CD4-positive, alpha-beta T cell treated with Interleukin-2 at 100 ng/mL for 4 hours (primary cell): ENCODE data around the gene FGF18.
A peak's percentile ranks its signal among the peaks of the same experiment; 100 is the strongest.

Source experiments
- DNase-seq: peaks from one replicate; pipeline ENCODE4 v3.0.0-alpha.2; 2020; ENCODE audit warnings: low spot score

Gene FGF18

DNA sequence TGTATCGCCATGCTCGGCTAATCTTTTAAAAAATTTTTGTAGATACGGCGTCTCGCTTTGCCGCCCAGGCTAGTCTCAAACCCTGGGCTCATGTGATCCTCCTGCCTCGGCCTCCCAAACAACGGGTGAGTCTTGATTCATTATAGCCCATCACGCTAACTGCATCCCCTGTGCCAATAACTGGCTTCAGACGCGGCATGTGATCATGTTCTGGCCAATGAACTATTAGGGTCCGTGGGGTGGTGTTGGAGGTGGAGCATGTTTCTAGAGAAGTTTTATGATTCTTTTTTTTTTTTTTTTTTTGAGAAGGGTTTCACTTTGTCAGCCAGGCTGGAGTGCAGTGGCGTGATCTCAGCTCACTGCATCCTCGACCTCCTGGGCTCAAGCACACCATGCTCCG, 51.0 kb downstream of the FGF18 start:
- DNase-seq = no peak

DNA sequence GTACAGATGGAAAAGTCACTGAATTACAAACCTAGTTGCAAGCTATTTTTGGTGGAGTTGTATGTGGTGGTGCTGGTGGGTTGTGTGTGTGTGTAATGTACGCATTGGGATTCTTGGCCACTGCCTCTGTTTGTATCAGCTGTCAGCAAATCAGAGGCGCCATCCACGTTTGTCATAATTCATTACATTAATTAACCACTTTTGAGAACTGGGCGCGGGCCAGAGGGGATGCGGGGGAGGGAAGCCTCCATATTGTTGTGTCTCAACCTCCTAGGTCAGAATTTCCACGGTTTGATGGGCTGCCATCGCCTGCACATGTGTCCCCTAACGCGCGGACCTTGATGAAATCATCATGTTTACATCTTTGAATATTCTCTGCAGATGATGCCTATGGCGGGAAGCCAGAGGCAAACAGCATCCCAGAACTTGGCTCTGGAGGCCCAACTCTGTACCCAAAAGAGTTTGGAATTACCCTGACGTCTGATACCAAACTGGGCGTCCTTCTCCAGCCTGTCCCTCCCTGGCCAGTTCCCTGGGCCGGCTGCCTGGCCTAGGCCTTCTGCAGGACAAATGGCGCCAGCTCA, 54.9 kb downstream of the FGF18 start:
- no peak for DNase-seq

DNA sequence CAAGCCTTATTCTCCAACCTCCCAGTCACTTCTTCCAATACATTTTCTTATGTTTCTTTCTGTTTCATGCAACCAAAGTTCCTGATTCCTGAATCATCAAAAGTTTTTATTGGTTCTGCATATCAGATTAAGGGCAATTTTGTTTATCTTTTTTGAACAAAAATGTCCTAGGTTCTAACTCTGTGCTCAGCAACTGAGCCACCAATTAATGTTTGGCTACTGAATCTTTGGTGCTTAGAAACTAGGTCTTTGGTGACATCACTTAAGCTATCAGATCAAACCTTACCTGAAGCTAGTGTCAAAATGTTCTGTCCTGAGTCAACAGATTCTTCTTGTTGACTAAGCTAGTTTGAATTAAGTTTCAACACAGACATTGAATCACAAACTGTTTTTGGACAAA, 56.1 kb downstream of the FGF18 start:
- no peak for DNase-seq

DNA sequence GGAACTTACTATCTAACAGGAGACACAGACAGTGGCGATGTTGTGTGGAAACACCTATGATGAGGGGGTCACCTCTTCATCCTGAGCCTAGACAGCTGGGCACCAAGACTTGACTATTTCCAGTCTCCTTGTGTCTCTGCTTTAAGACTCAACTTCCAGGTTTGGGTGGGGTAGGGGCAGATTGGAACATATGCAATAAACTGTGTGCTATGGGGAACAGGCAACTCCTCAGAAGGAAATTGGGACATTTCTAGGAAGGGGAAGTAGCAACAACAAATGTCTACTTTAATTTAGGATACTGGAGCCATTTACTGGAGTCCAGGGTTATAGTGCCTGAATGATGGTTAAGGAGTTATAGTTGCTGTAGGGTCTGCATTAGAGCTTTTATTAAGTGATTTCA, 57.3 kb downstream of the FGF18 start:
- DNase-seq = no peak

DNA sequence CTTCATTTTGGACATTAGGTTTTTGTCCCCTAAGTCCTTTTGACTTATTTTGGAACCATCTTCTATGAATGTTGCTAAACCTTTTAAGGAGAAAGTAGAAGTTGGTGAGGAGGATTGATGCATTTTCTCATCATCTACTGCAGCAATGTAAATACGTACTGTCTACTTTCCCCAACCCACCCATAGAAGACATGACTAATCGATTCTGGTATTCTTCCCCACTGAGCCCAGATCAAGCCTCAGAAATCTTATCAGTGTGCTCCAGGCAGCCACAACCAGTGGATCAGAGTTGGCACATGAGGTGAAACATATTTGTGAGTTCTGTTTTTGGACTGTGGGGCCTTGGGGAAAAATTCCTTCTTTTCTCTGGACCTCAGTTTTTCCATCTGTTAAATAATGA, 57.7 kb downstream of the FGF18 start:
- DNase-seq = no peak

DNA sequence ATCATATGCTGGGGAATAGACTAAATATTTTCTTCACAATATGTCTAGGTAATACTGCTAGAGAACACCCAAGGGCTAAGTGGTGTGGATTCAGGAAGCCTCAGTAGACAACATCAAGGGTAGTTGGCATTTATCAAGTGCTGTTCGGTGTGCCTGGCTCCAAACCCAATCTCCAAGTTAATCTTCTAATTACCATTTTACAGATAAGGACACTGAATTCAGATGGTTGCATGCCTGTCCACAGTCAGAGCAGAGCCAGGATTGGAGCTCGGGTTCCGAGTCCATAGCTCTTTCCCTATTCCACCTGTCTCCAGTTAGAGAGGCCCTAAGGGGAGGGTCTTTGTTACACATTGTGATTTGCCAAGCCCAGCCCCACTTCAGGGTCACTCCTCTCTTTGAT, 58.2 kb downstream of the FGF18 start:
- DNase-seq = no peak

DNA sequence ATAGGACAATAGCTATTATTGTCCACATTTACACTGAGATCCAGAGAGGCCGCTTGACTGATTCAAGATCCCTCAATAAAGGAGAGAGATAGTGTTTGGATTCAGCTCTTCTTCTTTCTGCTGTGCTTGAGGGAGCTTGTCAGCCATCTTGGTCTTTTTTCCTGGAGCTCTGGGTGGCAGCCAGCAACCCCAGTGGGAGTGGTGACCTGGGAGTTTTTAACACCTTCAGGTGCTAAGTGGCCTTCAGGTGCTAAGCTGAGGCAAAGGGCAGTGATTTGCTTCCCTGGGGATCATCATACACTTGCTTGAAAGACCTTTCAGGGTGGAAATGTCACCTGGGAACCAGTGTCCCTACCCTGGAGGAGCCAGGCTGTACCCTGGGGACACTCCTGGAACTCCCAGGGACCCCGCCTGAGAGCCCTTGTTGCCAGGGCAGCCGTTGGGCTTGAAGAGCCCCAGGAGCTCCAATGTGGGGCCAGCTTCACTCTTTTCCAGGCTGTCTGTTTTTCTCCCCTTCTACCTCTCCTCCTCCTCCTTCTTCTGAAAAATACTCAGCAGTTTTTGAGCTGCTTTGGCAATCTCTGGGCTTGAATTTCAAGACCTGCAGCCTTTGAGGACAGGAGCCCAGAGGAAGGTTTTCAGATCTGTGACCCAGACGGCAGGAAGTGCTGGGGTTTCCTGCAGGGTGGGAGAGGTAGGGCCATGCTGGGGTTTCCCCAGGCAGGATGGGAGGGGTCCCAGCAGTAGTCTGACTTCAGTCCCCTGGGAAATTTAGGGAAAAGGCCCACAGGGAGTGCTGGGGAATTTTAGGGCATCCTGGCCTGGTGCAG, 59.7 kb downstream of the FGF18 start:
- no peak for DNase-seq

DNA sequence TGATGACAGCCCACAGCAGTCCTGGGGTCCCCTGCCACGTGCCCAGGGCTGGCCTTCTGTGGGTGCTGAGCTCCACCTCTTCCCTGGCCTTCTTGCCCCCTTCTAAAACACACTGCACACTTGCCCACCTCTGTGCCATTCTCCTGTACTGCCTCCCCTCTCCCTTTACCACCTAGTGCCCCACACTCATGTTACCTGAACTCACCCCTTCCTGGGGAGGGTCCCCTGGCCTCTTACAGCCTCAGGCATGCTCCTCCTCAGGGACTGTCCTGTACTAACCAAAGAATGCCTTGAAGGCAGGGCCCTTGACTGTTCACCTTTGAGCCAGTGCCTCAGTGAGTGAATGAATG, 60.3 kb downstream of the FGF18 start:
- no peak for DNase-seq

DNA sequence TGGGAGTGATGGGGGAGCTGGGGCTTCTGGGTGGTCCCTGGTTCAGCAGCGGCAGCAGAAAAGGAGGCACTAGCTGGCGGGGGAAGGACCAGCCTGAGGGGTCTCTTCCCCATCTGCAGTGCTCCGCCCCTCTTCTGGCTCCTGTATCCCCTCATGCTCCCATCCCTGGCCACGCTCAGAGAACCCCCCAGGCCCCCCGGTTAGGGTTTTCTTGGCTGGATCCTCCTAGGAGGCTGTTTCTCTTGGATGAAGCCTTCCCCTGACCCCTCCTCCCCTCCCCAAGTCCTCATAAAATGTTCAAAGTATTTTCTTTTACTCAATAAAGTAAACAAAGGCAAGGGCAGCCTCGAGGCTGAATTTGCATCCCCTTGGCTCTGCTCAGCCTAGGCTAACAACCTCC, 60.8 kb downstream of the FGF18 start:
- DNase-seq = no peak

DNA sequence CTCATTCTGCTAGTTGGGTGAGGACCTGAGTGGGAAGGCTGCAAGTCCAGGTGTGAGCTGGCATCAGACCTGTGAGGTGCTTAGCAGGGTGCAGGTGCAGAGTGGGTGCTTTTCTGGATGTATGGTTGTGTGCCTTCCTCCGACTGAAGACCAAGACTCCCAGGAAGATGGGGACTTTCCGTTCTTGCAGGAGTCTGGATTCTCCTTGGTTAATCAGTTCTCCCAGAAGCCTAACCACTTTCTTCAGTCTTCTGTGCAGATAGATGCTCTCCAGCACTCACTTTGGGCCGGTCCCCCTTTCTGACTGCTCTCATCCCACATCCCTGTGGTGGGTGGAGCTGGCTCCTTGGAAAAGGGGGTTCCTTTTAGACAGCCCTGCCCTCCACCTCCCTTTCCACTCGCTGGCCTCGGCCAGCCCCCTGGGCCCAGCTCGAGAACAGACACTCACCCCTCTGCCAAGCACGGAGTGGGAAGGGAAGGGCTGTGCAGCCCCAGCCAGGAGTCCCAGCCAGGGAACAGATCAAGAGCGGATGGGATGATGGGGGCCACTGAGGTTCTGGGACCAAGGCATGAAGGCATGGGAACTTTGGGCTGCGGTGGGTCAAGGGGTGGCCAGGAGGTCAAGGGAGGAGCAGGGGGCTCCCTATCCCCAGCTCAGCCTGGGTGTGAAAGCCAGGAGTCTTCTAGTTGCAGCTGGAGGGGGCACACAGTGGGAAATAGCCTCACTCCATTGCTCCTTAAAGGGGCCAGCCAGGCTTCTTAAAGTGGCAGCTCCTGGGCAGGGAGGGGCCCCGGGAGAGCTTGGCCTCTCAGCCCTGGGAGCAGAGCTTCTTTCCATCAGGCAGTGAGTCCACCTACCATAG, 62.4 kb downstream of the FGF18 start:
- no peak for DNase-seq

DNA sequence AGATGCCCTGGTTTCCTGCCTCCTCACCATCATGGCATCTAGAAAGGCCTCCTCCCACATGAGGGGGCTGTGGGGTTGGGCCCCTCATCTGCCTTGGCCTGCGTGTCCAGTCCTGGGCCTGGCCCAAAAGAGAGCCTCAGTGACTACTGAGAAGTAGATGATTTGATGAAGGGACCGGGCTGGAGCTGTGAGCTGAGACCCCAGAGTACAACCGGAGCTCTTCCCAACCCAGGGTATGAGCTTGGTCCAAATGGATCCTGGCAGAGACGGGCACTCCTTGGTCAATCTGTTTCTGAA, 62.9 kb downstream of the FGF18 start:
- no peak for DNase-seq

DNA sequence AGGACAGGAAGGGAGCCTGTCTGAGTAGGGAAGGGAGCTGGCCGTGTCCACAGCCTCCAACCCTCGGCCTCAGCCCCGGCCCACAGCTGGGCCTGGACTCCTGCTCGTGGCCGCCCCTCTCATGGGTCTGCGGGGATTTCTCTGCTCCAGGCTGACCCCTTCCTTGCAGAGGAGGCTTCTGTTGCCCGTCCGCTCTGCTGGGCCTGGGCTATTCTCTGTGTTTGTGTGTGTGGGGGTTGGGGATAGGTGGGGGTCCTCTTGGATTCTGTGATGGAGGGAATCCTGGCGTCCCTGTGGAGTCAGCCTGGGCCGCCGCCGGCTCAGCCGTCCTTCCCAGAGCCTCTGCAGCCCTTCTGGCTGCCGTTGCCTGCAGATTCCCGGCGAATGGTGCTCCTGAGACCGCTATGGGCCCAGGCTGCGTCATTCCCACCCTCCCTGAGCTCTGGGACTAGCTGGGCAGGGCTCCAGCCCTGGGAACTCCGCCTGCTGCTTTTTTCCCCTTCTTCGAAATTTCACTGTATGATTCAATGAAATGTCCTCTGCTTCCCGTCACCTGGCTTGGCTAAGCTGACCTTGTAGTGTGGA, 64.2 kb downstream of the FGF18 start:
- no peak for DNase-seq

DNA sequence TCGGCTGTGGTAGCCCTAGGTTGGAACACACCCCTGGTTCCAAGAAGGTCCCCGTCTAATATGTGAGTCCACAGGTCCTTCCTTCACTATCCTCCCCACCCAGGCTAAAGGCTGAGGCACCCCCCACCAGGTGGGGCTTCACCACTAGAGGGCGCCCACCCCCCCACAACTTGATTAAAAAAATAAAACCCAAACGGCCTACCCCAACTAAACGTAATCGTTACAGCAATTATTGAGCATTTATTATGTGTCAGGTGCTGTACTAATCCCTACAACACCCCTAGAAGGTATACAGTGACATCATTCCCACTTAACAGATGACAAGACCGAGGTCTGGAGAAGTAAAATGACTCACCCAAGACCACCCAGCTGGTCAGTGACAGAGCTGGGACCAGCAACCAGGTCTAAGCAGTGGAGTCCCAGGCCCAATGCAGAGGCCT, 65.0 kb downstream of the FGF18 start:
- peak; percentile 37 for DNase-seq

DNA sequence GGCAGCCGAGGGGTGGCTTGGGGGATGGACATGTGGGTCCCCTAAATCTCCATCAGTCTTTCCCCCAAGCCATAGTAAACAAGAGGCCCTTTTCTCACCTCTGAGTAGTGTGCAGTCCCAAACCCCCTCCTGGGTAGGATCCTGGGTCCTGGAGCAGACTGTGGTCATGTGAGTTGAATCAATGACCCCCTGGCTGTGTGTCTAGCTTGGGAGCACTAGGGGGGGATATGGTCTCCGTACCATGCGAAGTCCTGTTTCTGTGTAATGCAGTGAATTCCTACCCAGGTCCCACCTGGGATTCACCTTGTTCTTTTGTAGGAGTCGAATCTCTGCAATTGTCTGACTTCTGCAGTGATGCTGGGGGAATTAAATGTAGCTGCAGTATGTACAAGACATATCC, 66.2 kb downstream of the FGF18 start:
- DNase-seq = no peak

DNA sequence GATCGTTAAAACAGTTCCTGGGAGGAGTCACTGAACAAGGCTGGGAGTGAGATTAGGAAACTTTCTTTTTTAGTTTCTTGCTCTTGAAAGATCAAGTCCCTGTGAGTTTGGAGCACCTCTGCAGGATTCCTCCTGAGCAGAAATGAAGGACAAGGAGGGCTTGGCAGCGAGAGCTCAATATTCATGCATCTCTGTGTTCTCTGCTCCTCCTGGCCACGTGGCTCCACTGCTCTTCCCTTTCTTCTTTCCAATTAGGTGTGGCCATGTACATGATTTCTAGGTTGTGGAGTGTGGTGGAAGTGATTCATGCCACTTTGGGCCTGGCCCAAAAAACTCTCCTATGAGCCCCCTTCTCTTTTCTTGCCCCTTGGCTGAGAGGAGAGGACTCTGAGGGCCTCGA, 67.2 kb downstream of the FGF18 start:
- DNase-seq = no peak

DNA sequence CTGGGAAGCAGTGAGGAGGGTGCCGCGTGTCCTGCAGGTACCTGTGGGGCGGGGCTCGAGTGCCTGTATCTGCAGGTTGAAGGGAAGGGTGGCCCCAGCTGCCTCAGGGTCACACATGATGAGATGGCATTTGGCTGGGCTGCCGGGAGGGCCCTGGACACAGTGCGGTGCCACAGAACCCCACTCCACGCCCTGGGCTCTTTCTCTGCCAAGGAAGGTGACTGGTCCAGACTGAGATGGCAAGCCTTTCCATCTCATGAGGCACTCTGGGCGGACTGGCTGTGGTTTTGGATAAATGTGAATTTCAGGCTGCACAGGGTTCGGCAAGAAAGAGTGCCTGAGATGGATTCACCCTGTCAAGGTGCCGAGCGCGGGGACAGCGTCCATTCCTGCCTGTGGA, 69.4 kb downstream of the FGF18 start:
- no peak for DNase-seq

DNA sequence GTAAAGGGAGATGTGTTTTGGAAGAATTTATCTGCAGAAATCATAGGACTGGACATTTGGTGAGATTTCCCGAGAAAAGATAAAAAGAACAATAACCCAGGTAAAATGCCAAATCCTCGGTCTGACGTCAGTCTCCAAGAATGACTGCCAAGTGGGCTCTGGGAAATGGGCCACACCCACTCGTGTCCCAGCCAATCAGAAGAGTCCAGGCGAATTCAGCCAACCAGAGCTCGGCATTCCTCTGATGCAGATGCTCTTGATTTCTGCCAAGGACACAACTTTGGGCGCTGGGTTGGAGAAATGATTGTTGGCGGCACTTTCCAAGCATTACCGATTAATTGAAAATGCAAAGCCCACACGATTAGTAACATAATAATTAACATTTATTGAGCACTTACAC, 73.3 kb downstream of the FGF18 start:
- no peak for DNase-seq

DNA sequence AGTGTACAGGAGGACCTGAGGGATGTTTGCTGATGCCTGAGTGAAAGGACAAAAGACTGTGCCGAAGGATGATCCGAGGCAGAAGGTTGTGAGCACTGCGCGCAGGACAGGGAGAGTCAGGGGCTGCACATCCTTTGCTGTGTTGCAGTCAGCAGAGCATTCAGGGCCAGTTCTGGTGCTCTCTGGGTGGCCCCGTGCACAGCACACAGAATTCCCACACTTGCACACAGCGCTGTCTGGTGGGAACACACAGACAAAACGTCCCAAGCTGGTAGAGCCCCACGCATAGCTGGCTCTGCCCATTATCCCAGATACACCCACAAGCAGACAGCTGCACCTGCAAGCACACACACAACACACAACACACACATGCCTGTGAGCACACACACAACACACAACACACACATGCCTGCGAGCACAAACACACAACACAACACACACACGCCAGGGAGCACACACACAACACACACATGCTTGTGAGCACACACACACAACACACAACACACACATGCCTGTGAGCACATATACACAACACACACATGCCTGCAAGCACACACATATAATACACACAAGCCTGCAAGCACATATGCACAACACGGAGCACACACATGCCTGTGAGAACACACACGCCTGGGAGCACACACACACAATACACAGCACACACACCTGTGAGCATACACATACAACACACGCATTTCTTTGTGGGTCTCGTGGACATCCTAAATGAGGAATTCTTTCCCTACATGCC, 74.4 kb downstream of the FGF18 start:
- DNase-seq = no peak

DNA sequence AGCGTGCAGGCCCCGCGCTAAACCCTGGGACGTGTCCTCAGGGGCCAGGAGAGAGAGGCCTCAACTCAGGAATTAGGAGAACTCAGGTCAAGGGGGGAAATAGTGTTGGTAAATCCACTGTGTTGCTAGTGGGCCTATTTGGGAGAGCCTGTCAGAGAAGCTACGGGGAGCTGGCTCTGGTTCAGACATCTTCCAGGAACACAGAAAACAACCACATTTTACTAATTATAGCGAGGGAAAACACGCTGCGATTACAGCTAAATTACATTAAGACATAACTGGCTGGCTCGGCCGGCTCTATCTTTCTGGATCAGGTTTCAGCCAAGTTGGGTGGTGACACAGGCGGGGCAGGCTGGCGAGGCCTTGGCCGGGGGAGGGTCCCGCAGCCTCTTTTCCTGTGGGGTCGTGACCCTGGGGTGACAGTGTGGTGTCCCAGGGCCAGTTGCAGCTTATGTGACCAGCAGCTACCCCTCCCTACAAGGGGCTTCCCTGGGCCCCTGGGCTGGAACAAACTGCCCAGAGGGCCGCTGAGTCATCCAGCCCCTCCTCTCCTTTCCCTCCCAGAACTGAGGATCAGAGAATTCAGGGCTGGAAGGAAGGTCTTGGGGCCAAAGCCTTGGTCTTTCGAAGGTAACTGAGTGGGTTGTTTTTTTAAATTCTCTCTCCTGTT, 75.1 kb downstream of the FGF18 start:
- no peak for DNase-seq

DNA sequence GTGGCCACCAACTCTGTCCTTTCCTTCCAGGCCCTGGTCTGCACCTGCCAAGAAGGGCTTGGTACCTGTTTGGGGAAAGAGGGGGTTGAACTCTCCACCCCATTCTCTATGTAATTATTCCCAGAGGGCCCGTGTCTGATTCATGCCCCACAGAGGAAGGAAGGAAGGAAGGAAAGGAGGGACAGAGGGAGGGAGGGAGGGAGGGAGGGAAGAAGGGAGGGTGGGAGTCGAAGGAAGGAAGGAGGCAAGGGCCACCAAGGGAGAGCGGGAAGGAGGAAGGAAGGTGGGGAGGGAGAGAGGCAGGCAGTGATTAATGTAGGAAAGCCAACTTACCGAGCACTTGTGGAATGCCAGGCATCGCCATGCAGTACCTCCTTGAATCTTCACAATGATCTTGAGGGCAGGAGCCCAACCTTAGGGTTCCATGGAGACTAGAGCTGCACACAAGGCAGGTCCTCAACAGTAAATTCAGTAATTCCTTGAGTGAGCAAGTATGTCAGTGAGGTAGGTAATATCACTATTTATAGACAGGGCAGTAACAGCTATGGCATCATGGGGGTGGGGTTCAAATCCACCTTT, 75.8 kb downstream of the FGF18 start:
- DNase-seq = no peak

DNA sequence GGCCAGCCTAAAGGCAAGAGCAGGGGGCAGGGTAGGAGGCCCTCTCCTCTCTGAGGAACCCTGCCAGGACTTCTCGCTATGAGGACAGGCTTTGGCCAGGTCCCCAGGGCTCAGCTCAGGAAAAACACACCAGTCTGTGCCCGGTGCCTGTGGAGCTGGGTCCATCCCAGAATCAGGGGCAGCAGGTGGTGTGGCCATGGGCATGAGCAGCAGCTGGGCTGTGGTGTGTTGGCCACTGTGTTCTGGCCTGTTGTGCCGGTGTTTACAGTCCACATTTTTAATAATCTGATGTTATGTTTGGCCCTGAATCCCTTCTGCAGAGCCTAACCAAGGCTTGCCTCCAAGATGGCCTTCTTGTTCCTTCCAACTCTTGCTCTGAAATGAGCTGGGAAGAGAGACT, 77.0 kb downstream of the FGF18 start:
- no peak for DNase-seq
